RPMI8226 (cell line): ENCODE data around the gene RHBDD1.

Experiments
- DNase-seq: peaks from one replicate; pipeline ENCODE4 v3.0.0-alpha.2; 2015

The RHBDD1 gene

DNA sequence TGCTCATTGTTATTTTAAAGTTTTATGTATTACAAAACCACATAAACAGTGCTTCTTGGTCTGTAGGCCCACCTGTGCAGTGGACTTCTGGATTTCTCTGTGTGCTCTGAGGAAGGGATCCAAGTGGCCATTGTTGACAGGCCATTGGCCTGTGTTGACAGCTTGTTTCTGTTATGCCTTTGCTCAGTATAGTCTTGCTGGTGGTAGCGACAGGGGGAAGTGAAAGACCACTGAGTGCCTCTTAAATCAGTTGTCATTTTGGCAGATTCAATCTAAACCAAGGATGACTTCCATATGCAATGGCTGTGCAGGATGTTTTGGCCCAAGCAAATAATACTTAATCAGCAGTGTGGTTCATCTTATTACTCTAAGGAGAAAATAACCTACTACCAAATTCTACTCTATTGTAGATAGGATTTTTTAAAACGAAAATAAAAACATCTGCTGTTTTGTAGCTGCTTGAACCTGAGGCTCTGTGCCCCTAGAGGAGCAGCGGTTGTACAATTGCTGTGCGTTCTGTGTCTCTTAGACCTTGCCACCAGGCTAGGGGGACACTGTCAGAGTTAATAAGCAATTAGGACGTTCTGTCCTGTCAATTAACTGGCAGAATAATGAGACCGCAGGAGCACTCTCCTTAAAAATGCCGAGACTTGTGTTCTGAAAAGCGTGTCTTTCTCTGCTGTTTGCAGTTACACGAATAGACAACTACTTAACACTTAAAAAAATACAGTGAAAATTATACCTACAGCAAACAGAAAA, 108.2 kb downstream of the RHBDD1 start:
- DNase-seq: no peak

DNA sequence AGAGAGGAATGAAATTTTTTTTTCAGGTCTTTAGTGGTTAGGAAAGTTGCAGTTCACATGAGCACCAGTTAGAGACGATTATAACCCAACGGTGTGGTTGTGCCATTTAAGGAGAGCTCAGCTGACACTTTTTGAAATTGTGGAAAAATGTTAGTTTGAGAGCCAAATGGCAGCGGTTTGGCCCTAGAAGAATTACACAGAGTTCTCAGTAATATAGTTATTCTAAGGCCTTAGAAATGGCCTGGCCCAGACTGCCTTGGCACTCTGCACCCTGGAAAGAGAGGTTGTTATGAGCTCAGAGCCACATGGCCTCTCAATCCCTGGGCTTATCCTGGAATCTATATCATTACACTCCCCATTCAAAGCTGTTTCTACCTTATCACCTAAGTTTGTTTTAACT, 117.4 kb downstream of the RHBDD1 start:
- no peak for DNase-seq

DNA sequence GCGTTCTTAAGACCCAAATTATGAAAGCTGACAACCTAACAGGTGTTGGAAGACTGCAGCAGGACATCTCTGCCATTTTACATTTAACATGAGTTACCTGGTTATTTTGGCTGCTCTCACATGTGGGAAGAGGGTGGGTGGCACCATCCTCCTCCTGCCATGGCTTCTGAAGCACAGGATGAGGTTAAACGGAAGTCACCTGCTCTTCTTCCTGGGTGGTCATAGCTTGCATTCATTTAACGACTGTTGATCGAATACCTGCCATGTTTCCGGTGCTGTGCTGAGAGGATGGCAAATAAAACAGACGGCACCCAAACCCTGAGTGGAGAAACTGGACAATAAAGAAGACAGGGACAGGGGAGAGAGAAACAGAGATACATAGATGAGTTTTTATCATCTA, 118.0 kb downstream of the RHBDD1 start:
- no peak for DNase-seq

DNA sequence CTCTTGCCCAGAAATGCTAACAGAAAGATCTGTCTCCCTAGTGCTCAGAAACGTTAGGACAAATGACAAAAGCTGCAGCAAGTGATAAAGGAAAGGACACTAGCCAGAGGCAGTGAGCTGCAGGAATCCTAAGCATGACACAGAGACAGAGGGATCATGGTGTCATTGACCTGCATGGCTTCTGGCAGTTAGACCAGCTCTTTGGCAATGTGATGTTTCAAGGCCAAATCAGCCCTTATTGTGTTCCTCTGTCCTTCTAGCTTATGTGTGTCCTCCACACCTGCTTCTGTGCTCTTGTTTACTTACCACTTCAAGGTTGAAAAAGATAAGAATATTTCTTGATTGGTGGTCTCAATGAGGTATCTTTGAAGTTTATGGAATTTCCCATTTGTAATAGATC, 120.8 kb downstream of the RHBDD1 start:
- DNase-seq: no peak

DNA sequence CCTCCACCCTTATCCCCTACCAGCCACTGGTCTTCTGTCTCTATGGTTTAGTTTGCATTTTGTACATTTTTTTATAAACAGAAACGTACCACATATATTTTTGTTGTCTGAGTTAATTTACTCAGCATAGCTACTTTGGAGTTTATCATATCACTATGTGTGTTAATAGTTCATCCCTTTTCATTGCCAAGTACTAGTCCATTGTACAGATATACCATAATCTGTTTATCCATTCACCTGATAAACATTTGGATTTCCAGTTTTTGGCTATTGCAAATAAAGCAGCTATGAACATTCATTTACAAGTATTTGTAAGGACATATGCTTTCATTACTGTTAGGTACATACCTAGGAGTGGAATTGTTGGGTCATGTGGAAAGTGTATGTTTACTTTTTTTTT, 123.6 kb downstream of the RHBDD1 start:
- DNase-seq: no peak

DNA sequence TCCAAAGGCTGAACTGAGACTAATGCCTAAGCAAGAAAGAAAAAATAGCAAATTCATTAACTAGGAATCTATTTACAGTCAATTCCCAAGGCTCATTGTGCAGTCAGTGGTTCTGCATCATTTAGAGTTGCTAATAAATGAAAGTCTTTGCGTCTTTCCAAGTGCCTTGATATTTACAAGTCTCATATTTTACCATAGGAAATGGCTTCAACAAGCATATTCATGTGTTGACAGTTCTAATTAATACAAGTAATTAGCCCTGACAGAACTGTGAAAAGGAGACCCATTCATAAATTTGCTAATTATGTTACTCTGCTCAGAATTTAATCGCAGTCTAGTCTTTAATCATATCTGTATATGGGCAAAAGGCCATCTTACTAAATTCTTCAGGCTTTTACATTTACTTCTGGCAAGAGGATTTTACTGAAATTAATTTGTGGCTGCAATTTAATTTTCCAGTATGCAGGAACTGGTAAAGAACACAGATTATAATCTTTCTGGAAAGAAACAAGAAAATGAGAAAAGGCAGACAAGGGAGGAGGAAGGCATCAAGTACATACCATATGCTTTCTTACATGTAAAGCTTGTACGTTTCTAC, 126.4 kb downstream of the RHBDD1 start:
- no peak for DNase-seq

DNA sequence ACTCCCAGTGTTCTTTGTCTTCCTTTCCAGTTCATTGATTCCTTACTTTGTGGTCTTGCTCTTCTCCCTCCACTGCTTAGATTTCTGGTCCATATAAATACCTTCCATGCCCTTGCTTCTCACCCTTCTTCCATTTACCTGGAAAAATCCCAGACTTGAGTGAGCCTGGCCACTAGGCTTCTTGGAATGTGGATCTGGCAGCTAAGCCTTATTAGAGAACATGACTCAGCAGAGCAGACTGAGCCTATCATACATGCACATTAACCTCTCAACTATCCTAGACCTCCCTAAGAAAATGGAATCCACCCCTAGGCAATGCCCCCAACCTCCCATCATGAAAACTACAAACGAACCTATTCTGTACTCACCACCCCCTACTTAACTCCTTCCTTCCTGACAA, 127.7 kb downstream of the RHBDD1 start:
- no peak for DNase-seq

DNA sequence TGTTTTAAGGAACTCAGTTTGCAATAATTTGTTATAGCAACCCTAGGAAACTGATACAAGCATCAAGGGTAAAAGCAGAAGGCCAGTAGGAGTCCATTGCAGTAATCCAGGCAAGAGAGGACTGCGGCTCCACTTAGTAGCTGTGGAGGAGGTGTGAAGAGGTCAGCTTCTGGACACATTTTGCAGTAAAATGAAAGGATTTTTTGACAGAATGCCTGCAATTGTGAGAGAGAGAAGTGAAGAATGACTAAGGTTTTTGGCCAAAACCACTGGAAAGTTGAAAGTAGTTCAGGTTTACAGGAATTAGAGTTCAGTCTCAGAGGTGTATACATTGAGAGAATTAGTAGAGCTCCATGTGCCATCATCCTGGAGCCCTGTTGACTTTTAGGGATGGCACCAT, 129.5 kb downstream of the RHBDD1 start:
- no peak for DNase-seq

DNA sequence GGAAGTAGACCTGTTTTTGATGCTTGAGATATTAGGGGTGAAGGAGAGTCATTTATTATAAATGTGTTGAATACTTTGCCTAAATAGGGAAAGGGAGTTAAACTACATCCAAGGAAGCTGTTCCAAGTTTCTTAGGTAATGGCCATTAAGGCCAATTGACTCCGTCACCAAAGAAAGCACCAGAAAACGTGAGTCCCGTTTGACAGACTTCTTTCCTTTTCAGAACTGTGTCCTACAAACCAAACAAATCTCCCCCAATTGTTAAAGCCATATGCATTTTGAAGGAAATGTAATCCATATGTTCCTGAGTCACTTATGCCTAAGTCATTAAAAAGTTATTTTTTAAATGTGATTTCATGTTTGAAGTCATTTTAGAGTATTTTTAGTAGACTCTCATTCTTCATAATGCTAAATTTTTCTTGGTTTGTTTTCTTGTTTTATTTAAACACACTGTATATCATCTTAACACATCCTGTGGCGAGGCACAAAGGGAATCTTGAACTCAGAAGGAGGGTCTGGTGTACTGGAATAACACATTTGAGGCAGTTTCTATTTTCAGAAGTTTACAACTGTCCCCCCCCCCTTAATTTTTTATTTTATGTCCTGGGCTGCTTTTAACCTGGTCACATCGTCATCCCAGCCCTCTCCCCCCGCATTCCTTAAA, 133.7 kb downstream of the RHBDD1 start:
- no peak for DNase-seq

DNA sequence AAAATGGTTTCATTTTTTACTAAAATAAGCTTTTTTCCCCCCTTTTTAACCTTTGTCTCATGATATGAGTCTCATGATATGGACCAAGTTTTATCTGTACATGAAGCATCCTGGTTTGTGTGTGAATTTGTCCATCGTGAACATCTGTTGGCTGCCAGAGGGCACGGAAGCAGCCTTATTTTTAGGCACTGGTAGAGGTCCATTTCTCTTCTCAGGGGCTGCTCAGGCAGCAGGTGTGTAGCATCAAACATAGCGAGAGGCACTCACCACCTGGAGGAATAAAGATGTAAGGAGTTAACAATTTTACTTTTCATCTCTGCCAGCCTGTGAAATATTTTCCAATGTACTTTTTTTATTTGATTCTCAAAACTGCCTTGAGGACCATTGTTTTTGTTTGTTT, 134.5 kb downstream of the RHBDD1 start:
- no peak for DNase-seq

DNA sequence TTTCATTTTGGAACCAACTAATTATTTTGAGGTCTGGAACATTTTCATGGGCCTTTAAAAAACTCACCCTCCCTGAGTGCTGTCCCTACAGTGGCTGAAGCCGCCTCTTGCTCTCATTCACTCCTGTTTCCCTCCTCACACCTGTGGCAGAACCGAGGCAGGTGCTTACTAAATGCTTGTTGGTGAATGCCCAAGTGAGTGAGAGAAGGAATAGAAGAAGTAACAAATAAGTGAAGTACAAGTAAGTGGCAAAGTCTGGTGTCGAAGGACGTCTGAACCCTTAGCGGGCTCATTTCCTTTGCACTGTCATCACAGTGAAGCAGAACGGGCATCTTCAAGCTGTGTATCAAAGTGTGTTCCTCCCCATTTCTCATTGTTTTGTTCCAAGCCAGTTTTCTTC, 135.2 kb downstream of the RHBDD1 start:
- DNase-seq: no peak

DNA sequence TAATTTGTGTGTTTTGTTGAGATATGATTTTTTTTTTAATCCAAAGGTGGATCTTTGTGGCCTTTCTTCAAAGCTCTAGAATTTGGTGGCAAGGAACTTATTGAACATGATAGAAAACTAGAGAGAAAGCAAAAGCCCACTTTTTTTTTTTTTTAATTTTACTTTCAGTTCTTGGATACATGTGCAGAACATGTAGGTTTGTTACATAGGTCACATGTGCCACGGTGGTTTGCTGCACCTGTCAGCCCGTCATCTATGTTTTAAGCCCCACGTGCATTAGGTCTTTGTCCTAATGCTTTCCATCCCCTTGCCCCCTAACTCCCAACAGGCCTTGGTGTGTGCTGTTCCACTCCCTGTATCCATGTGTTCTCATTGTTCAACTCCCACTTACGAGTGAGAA, 135.9 kb downstream of the RHBDD1 start:
- no peak for DNase-seq

DNA sequence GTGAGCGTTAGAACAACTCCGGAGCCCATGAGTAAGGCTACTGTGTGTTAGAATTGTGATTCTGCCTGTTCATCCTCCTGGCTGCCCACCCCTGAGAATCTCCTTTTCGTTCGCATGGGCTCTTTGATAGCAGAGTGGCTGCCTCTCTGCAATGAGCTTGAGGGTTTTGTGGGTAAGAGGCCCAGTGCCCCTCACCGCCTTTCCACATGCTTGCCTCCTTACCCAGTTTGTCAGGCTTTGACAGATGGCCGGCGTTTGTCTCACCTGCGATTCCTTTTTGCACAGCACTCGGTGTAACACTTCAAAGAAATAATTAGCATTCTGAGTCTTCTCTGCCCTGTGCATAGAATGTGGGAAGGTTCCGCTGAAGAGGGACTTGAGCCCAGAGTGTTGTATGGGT, 138.0 kb downstream of the RHBDD1 start:
- no peak for DNase-seq

DNA sequence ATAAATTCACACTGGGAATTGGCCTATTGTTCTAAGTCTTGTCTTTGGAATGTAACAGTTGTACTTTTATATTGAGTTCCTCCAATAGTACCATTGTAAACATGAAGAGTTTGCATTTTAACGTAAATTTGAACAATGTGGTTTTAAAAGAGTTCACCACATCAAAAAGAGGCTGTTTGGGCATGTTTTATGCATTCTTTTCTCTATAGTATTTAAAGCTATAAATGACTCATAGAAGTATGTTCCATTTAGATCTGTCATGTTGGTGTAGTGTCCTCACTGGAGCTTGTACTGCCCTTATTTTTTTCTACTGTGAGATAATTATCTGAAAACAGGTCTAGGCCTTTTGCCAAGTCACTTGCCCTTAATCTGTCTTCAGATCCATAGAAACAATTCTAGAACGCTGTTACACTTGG, 141.9 kb downstream of the RHBDD1 start:
- DNase-seq: no peak

DNA sequence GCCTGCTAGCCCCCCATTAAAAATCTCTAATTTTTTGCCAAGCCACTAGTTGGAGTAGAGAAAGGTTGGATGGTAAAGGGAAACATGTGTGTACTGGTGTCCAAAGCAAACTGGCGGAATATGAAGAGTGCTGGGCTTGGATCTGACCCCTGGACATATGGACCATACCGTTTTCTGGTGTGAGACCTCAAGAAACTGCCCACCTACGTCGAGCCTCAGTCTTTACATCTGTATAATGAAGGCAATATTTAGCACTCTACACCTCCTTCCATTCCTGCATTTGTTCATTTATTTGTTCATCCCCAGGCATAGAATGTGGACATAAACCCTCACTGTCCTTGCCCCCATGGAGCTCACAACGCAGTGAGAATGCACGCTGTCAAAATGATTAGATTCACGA, 142.4 kb downstream of the RHBDD1 start:
- DNase-seq: no peak

DNA sequence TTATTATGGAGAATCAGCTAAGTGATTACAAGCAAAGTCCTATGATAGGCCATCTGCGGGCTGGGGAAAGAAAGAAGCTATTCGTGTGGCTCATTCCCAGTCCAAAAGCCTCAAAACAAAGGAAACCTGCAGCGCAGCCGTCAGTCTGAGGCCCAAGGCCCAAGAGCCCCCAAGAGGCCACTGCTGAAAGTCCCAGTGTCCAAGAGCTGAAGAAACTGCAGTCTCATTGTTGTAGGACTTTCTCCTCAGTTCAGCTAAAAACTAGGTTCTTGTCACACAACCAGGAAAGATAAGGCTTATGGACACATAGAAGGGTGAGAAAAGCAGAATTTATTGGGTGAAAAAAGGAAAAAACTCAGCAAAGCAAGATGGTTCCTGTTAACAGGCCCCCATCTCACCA, 143.2 kb downstream of the RHBDD1 start:
- DNase-seq: no peak

DNA sequence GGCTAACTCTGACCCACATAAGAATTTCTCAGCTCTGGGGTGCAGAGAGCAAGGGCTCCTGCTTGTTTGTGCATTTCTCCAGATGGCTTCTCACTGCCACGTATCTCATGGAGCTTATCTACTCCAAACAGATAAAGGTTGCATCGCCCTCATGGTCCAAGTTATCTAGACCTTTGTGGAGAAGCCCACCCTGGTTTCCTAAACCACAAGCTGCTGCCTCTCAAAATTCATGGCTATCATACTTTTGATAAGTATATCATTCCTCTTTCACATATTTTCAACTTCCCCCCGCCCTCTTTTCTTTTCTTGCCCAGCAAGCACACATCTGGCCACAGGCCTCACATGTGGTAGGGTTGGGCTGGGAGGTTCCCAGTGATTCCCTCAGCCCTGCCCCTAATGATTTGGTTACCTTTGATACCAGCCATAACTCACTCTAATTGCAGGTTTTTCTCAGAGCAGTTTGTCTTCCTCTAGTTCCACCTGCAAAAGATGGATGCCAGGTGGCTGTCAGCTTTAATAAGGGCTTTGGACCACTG, 146.0 kb downstream of the RHBDD1 start:
- DNase-seq: no peak

DNA sequence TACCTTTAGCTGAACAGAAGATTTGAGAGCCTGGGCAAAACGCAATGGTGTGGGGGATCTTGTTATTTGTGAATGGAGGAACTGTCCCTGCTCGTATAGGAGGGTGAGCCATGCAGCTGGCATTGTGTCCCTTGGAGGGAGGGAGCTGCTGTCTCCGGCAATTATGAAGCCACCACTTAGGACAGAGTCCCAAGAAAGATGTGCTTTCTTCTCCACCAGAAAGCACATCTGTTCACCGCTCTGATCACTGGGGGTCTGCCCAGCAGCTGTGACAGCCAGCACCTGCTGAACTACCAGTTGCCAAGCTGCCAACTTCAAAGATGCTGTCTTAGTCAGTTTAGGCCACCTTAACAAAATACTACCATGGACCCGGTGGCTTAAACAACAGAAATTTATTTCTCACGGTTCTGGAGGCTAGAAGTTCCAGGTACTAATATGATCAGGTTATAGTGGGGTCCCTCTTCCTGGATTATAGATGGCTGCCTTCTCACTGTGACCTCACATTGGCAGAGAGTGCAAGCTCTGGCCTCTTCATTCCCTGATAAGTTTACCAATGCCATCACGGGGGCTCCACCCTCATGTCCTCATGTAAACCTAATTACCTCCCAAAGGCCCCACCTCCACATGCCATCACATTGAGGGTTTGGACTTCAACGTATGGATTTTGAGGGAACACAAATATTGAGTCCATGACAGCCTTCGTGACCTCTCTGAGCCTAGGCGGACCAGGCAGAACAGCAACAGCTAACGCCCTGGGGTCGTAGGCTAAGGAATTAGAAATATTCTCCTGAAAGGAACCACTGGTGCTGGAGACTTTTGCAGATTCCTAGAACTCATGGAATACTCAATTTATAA, 148.3 kb downstream of the RHBDD1 start:
- DNase-seq: peak; percentile 57

DNA sequence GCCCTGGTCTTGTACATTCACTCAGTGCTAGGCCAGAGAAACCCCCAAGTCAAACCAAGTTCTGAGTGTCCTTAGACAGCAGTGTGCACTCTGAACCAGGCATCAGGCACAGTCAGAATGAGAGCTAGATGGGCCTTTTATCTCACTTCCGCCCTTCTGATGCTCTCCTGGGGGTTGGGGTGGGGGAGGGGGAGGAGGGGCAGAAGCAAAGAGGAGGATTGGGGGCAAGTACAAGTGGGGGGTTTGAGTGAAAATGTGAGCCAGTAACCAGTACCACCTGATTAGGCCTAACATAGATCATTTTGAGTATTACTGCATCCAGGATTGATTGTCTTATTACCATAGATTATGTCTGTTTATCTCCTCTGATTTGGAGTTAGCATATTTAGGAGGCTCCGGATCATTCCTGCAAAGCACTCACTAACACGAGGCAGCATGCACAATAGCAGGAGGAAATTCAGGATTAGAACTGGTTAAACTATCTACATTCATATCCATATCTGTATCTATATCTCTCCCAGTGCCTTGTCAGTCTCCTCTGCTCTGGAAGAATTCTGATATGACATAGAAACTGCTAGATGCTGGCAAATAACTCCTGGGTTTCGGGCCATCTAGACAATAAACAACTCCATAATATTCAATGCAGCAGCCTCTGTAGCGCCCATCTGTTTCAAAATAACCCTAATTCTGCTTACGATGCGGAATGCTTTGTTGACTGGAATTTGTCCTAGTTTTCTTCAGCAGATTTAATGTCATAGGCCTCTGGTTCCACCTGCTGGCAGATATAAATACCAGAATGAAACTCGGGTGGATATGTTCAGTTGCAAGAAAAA, 149.1 kb downstream of the RHBDD1 start:
- peak; percentile 75 for DNase-seq

DNA sequence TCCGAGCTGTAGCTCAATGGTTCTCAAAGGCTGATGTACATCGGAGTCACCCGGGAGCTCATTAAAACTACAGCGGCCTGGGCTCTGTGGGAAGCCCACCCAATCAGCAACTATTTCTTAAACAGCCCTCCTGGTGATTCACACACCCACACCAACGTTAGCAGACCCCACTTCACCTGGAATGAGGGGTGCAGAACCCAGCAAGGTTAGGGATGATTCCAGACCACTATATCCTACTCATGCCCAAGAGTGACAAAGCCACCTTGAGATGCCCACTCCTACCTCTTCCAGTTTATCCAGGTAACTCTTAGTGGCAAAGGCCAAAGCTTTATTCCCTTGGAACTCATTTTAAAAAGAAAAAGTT, 149.7 kb downstream of the RHBDD1 start:
- no peak for DNase-seq

DNA sequence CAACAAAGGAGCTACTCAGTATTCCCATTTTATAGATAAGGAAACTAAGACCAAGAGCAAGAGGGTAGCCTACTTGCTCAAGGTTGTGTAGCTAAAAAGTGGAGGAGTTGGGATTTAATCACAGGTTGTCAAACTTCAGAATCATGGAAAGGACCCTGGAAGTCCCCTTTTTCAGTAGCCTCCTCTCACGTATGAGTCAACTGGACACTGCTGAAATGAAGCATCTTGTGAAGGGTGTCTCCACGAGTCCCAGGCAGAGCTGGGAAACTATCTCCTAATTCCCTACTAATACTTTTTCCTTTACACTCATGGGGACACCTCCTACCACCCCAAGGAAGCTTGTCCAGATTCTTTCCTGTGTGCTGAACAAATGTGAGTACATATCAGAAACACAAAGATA, 155.8 kb downstream of the RHBDD1 start:
- no peak for DNase-seq

DNA sequence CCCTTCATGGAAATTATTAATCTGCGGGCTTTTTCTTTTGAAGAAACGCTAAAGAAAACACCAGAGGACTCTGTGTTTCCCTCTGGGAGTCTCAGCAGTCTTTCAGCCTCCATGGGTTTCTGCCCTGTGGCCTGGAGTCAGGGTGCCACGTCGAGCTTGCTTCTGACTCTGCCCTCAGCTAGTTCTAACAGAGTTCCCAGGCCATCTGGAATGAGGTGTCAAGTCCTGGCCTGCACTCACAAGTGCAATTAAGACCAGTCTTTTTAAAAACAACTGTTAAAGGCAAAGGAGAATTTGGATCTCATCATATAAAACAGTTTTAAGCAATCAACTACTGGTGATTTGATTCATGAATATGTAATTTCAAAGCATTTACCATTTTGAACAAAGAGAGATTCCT, 157.3 kb downstream of the RHBDD1 start:
- DNase-seq: no peak
